ENCODE data around the gene KCNJ10.

KCNJ10 gene

GRCh38 chr1:160004001-160004400 lies 66.0 kb downstream of the KCNJ10 start:
- H2BK15ac ChIP-seq (ENCODE audit: low read length), result no peak overlapping the region
- H3K27me3 ChIP-seq (ENCODE audit: control insufficient read depth in 3 of 3, insufficient read depth in 3 of 3, low read depth in 1 of 3, low read length in 3 of 3), result peaks cover 0 to 40% (median 2%) of the 10 kb centered on the region in 3 experiments
- H2AFZ ChIP-seq (ENCODE audit: low read length), result no peak overlapping the region
- H2BK120ac ChIP-seq (ENCODE audit: low read depth, low read length), result no peak overlapping the region
- H3K23ac ChIP-seq (ENCODE audit: low read depth, low read length, poor library complexity), result no peak overlapping the region
- H3K36me3 ChIP-seq (replicated peaks in 1 of 2; ENCODE audit: control insufficient read depth in 2 of 2, insufficient read depth in 2 of 2, low read length in 2 of 2), result no peaks in the 10 kb centered on the region
- H3K4me1 ChIP-seq (ENCODE audit: control insufficient read depth in 2 of 2, insufficient read depth in 1 of 2, low read depth in 1 of 2, low read length in 2 of 2), result no peaks in the 10 kb centered on the region
- no peak overlapping the region for H3K27ac ChIP-seq (replicated peaks; ENCODE audit: low read length)
- H2BK12ac ChIP-seq (ENCODE audit: low read length), result no peak overlapping the region
- no peak for DNase-seq (ENCODE audit: low spot score)
- no peak overlapping the region for H2BK5ac ChIP-seq (ENCODE audit: low read length)
- no peak overlapping the region for H3K4me3 ChIP-seq (ENCODE audit: low read length in 2 of 2)
- no peak overlapping the region for H3K9ac ChIP-seq (ENCODE audit: low read depth, low read length, poor library complexity)
- no peak overlapping the region for H3K4me2 ChIP-seq (ENCODE audit: insufficient read depth, low read length, poor library complexity, severe bottlenecking)
- H3K9me3 ChIP-seq (replicated peaks in 1 of 2; ENCODE audit: control insufficient read depth in 2 of 2, insufficient read depth in 1 of 2, low read depth in 1 of 2, low read length in 2 of 2), result no peaks in the 10 kb centered on the region
- no peaks in the 10 kb centered on the region for H3K79me1 ChIP-seq (ENCODE audit: low read depth, low read length)
- no peak overlapping the region for H4K91ac ChIP-seq (ENCODE audit: low read depth, low read length, poor library complexity)
- no CpG with 5 or more reads among the region's 1 CpG for WGBS, 2 donors (ENCODE audit: extremely low coverage in 2 of 2, insufficient read length in 2 of 2, insufficient replicate concordance in 1 of 2)
- no peak overlapping the region for H3K18ac ChIP-seq (ENCODE audit: low read length)
- no peak overlapping the region for H3K14ac ChIP-seq (ENCODE audit: low read length)
- no peak overlapping the region for H3K4ac ChIP-seq (ENCODE audit: low read length)
- H4K8ac ChIP-seq (ENCODE audit: low read depth, low read length), result no peak overlapping the region
- H2AK5ac ChIP-seq (ENCODE audit: low read depth, low read length), result no peak overlapping the region

DNA sequence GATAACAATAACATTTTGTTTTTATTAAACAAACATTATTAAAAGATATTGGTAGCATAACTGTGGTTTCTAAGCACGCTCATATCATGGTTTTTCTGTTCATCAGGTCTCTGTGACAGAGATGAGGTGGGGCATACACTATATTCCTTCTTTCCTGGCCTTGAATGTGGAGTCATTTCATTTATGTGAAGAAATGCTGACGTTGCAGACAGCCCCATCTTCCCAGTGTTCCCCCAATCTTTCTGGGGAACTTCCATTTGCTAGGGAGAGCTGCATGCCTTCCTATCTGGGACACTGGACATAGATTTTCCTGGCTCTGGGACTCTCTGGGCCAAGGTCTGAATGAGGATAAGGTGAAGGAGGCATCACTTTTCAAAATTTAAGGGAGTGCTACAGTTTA lies 68.5 kb downstream of the KCNJ10 start:
- H3K36me3 ChIP-seq (replicated peaks in 1 of 2; ENCODE audit: control insufficient read depth in 2 of 2, insufficient read depth in 2 of 2, low read length in 2 of 2), result no peaks in the 10 kb centered on the region
- no peak overlapping the region for H2BK15ac ChIP-seq (ENCODE audit: low read length)
- no peak overlapping the region for H3K4me2 ChIP-seq (ENCODE audit: insufficient read depth, low read length, poor library complexity, severe bottlenecking)
- no peaks in the 10 kb centered on the region for H3K9me3 ChIP-seq (replicated peaks in 1 of 2; ENCODE audit: control insufficient read depth in 2 of 2, insufficient read depth in 1 of 2, low read depth in 1 of 2, low read length in 2 of 2)
- H3K79me1 ChIP-seq (ENCODE audit: low read depth, low read length), result no peaks in the 10 kb centered on the region
- no peak overlapping the region for H2AK5ac ChIP-seq (ENCODE audit: low read depth, low read length)
- peaks cover 0 to 44% (median 2%) of the 10 kb centered on the region in 3 experiments for H3K27me3 ChIP-seq (ENCODE audit: control insufficient read depth in 3 of 3, insufficient read depth in 3 of 3, low read depth in 1 of 3, low read length in 3 of 3)
- H3K9ac ChIP-seq (ENCODE audit: low read depth, low read length, poor library complexity), result no peak overlapping the region
- no peak overlapping the region for H4K91ac ChIP-seq (ENCODE audit: low read depth, low read length, poor library complexity)
- no peak overlapping the region for H3K27ac ChIP-seq (replicated peaks; ENCODE audit: low read length)
- no peak overlapping the region for H4K8ac ChIP-seq (ENCODE audit: low read depth, low read length)
- no peak overlapping the region for H3K14ac ChIP-seq (ENCODE audit: low read length)
- no peak overlapping the region for H2BK5ac ChIP-seq (ENCODE audit: low read length)
- H3K4ac ChIP-seq (ENCODE audit: low read length), result no peak overlapping the region
- H2BK120ac ChIP-seq (ENCODE audit: low read depth, low read length), result no peak overlapping the region
- no peaks in the 10 kb centered on the region for H3K4me1 ChIP-seq (ENCODE audit: control insufficient read depth in 2 of 2, insufficient read depth in 1 of 2, low read depth in 1 of 2, low read length in 2 of 2)
- H2AFZ ChIP-seq (ENCODE audit: low read length), result no peak overlapping the region
- no peak overlapping the region for H3K23ac ChIP-seq (ENCODE audit: low read depth, low read length, poor library complexity)
- no peak overlapping the region for H3K18ac ChIP-seq (ENCODE audit: low read length)
- no CpG with 5 or more reads among the region's 2 CpGs for WGBS, 2 donors (ENCODE audit: extremely low coverage in 2 of 2, insufficient read length in 2 of 2, insufficient replicate concordance in 1 of 2)
- no peak overlapping the region for H2BK12ac ChIP-seq (ENCODE audit: low read length)
- no peak overlapping the region for H3K4me3 ChIP-seq (ENCODE audit: low read length in 2 of 2)
- no peak for DNase-seq (ENCODE audit: low spot score)

GRCh38 chr1:159999204-159999603 lies 70.8 kb downstream of the KCNJ10 start:
- H3K9ac ChIP-seq (ENCODE audit: low read depth, low read length, poor library complexity), result no peak overlapping the region
- DNase-seq (ENCODE audit: low spot score), result no peak
- peaks cover 2 to 55% (median 2%) of the 10 kb centered on the region in 3 experiments for H3K27me3 ChIP-seq (ENCODE audit: control insufficient read depth in 3 of 3, insufficient read depth in 3 of 3, low read depth in 1 of 3, low read length in 3 of 3)
- H3K27ac ChIP-seq (replicated peaks; ENCODE audit: low read length), result no peak overlapping the region
- H2BK15ac ChIP-seq (ENCODE audit: low read length), result no peak overlapping the region
- H3K14ac ChIP-seq (ENCODE audit: low read length), result no peak overlapping the region
- no peak overlapping the region for H3K4ac ChIP-seq (ENCODE audit: low read length)
- no peak overlapping the region for H3K4me3 ChIP-seq (ENCODE audit: low read length in 2 of 2)
- no peak overlapping the region for H2BK12ac ChIP-seq (ENCODE audit: low read length)
- no peak overlapping the region for H4K91ac ChIP-seq (ENCODE audit: low read depth, low read length, poor library complexity)
- H3K18ac ChIP-seq (ENCODE audit: low read length), result no peak overlapping the region
- no peaks in the 10 kb centered on the region for H3K36me3 ChIP-seq (replicated peaks in 1 of 2; ENCODE audit: control insufficient read depth in 2 of 2, insufficient read depth in 2 of 2, low read length in 2 of 2)
- H2AFZ ChIP-seq (ENCODE audit: low read length), result no peak overlapping the region
- no peak overlapping the region for H2AK5ac ChIP-seq (ENCODE audit: low read depth, low read length)
- H3K9me3 ChIP-seq (replicated peaks in 1 of 2; ENCODE audit: control insufficient read depth in 2 of 2, insufficient read depth in 1 of 2, low read depth in 1 of 2, low read length in 2 of 2), result peaks cover 0 to 2% of the 10 kb centered on the region in 2 donors
- H3K4me2 ChIP-seq (ENCODE audit: insufficient read depth, low read length, poor library complexity, severe bottlenecking), result no peak overlapping the region
- no CpG with 5 or more reads among the region's 4 CpGs for WGBS, 2 donors (ENCODE audit: extremely low coverage in 2 of 2, insufficient read length in 2 of 2, insufficient replicate concordance in 1 of 2)
- no peak overlapping the region for H4K8ac ChIP-seq (ENCODE audit: low read depth, low read length)
- H3K23ac ChIP-seq (ENCODE audit: low read depth, low read length, poor library complexity), result no peak overlapping the region
- no peaks in the 10 kb centered on the region for H3K79me1 ChIP-seq (ENCODE audit: low read depth, low read length)
- no peaks in the 10 kb centered on the region for H3K4me1 ChIP-seq (ENCODE audit: control insufficient read depth in 2 of 2, insufficient read depth in 1 of 2, low read depth in 1 of 2, low read length in 2 of 2)
- no peak overlapping the region for H2BK5ac ChIP-seq (ENCODE audit: low read length)
- no peak overlapping the region for H2BK120ac ChIP-seq (ENCODE audit: low read depth, low read length)

DNA sequence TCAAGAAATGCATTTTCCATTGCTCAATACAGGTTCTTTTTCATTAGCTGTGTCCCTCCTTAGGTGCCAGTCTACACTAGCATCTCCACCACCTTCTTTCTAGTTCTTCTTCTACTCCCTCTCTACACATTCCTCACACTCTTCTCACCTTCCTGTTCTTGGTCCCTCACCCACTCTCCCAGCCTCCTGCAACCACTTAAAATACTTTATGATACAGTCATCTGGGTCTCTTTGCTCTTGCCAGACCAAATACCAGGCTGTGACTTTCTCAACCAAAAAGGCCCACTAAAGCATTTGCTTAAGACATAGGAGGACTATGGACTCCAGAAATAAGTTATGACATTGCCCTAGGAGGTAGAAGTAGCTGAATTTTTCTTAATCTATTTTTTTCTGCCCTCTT lies 73.3 kb downstream of the KCNJ10 start:
- H3K23ac ChIP-seq (ENCODE audit: low read depth, low read length, poor library complexity), result no peak overlapping the region
- H2BK5ac ChIP-seq (ENCODE audit: low read length), result no peak overlapping the region
- H4K8ac ChIP-seq (ENCODE audit: low read depth, low read length), result no peak overlapping the region
- no peak overlapping the region for H2BK12ac ChIP-seq (ENCODE audit: low read length)
- no peak overlapping the region for H2AFZ ChIP-seq (ENCODE audit: low read length)
- no peak overlapping the region for H3K14ac ChIP-seq (ENCODE audit: low read length)
- H3K27ac ChIP-seq (replicated peaks; ENCODE audit: low read length), result no peak overlapping the region
- no peak overlapping the region for H3K9ac ChIP-seq (ENCODE audit: low read depth, low read length, poor library complexity)
- no peak overlapping the region for H4K91ac ChIP-seq (ENCODE audit: low read depth, low read length, poor library complexity)
- no peak overlapping the region for H3K4me3 ChIP-seq (ENCODE audit: low read length in 2 of 2)
- H2BK15ac ChIP-seq (ENCODE audit: low read length), result no peak overlapping the region
- no peak overlapping the region for H2AK5ac ChIP-seq (ENCODE audit: low read depth, low read length)
- no peaks in the 10 kb centered on the region for H3K79me1 ChIP-seq (ENCODE audit: low read depth, low read length)
- no peak overlapping the region for H2BK120ac ChIP-seq (ENCODE audit: low read depth, low read length)
- no peak overlapping the region for H3K4me2 ChIP-seq (ENCODE audit: insufficient read depth, low read length, poor library complexity, severe bottlenecking)
- no peaks in the 10 kb centered on the region for H3K36me3 ChIP-seq (replicated peaks in 1 of 2; ENCODE audit: control insufficient read depth in 2 of 2, insufficient read depth in 2 of 2, low read length in 2 of 2)
- peaks cover 2 to 49% (median 2%) of the 10 kb centered on the region in 3 experiments for H3K27me3 ChIP-seq (ENCODE audit: control insufficient read depth in 3 of 3, insufficient read depth in 3 of 3, low read depth in 1 of 3, low read length in 3 of 3)
- DNase-seq (ENCODE audit: low spot score), result no peak
- H3K18ac ChIP-seq (ENCODE audit: low read length), result no peak overlapping the region
- H3K9me3 ChIP-seq (replicated peaks in 1 of 2; ENCODE audit: control insufficient read depth in 2 of 2, insufficient read depth in 1 of 2, low read depth in 1 of 2, low read length in 2 of 2), result peaks cover 0 to 2% of the 10 kb centered on the region in 2 donors
- H3K4me1 ChIP-seq (ENCODE audit: control insufficient read depth in 2 of 2, insufficient read depth in 1 of 2, low read depth in 1 of 2, low read length in 2 of 2), result peaks cover 0 to 2% of the 10 kb centered on the region in 2 donors
- no peak overlapping the region for H3K4ac ChIP-seq (ENCODE audit: low read length)

All from neuronal stem cell (in vitro differentiated cells).